MM.1S (cell line): ENCODE measurements around the gene JCAD.

ENCODE experiments used
- CTCF ChIP-seq: fragments of 300-600 bp; sonication (generic); IDR thresholded peaks from 2 replicates; pipeline ENCODE4 v1.5.1; 2016; ENCODE audit warnings: antibody characterized with exemption, low read length, mixed read lengths
- EZH2phosphoT487 ChIP-seq: fragments of 300-600 bp; sonication (generic); IDR thresholded peaks from 2 replicates; pipeline ENCODE4 v1.6.1; 2018; ENCODE audit warnings: antibody characterized with exemption, low read length

GRCh38 chr10:29969255-29970011 lies 90.0 kb downstream of the JCAD start:
- TF ChIP-seq CTCF (no peak), EZH2phosphoT487 (no peak)
